ENCODE data around the gene PAQR8.

The PAQR8 gene

GRCh38 chr6:52365317-52365716, 3.4 kb downstream of the PAQR8 start:
- no peak overlapping the region for H3K9ac ChIP-seq (ENCODE audit: low read length)
- H4K20me1 ChIP-seq (ENCODE audit: low read depth, low read length): peaks cover 5% of the 10 kb centered on the region; the same call in 1 of the 2 replicates
- no peaks in the 10 kb centered on the region for H3K9me2 ChIP-seq (replicated peaks; ENCODE audit: insufficient read depth, low read length)
- H3K36me3 ChIP-seq (ENCODE audit: low read length): peaks cover 22% of the 10 kb centered on the region; the same call in 1 of the 2 replicates
- no peaks in the 10 kb centered on the region for H3K27me3 ChIP-seq (ENCODE audit: low read length)
- H3K4me2 ChIP-seq (ENCODE audit: low read depth, low read length, poor library complexity, severe bottlenecking): no peak overlapping the region
- H3K79me2 ChIP-seq (ENCODE audit: insufficient read depth, low read length): peaks cover 76% of the 10 kb centered on the region
- H2AFZ ChIP-seq (ENCODE audit: low read depth, low read length, severe bottlenecking): no peak overlapping the region
- TF ChIP-seq EZH2phosphoT487 (conservative IDR thresholded peaks at IDR 0.05; ENCODE audit: low read length) (no peak), CTCF (IDR thresholded peaks at IDR 0.05; ENCODE audit: insufficient read depth, low read length, poor library complexity, severe bottlenecking) (no peak)
- no peak overlapping the region for H3K27ac ChIP-seq (ENCODE audit: low read depth, low read length)
- peaks cover 11% of the 10 kb centered on the region for H3F3A ChIP-seq (ENCODE audit: insufficient read depth)
- H3K4me3 ChIP-seq (ENCODE audit: insufficient read depth, low read length, poor library complexity, severe bottlenecking): no peak overlapping the region
- H3K9me3 ChIP-seq (ENCODE audit: insufficient read depth, low read length): no peaks in the 10 kb centered on the region

GRCh38 chr6:52365866-52366540, 4.1 kb downstream of the PAQR8 start:
- Histone ChIP-seq H2AFZ (ENCODE audit: low read depth, low read length, severe bottlenecking) (no peak overlapping the region), H3F3A (ENCODE audit: insufficient read depth) (peaks cover 7% of the 10 kb centered on the region), H3K79me2 (ENCODE audit: insufficient read depth, low read length) (peaks cover 82% of the 10 kb centered on the region), H3K4me3 (ENCODE audit: insufficient read depth, low read length, poor library complexity, severe bottlenecking) (no peak overlapping the region), H3K27me3 (ENCODE audit: low read length) (no peaks in the 10 kb centered on the region), H4K20me1 (ENCODE audit: low read depth, low read length) (peaks cover 5% of the 10 kb centered on the region; the same call in 1 of the 2 replicates), H3K9ac (ENCODE audit: low read length) (no peak overlapping the region), H3K36me3 (ENCODE audit: low read length) (peaks cover 22% of the 10 kb centered on the region; the same call in 1 of the 2 replicates), H3K9me2 (replicated peaks; ENCODE audit: insufficient read depth, low read length) (no peaks in the 10 kb centered on the region), H3K27ac (ENCODE audit: low read depth, low read length) (no peak overlapping the region), H3K9me3 (ENCODE audit: insufficient read depth, low read length) (no peaks in the 10 kb centered on the region), H3K4me2 (ENCODE audit: low read depth, low read length, poor library complexity, severe bottlenecking) (no peak overlapping the region)
- TF ChIP-seq CTCF (IDR thresholded peaks at IDR 0.05; ENCODE audit: insufficient read depth, low read length, poor library complexity, severe bottlenecking) (no peak), EZH2phosphoT487 (conservative IDR thresholded peaks at IDR 0.05; ENCODE audit: low read length) (no peak)

- peaks cover 22% of the 10 kb centered on the region; the same call in 1 of the 2 replicates for H3K36me3 ChIP-seq (ENCODE audit: low read length)
These were observed 6.1 kb downstream of the PAQR8 start for GRCh38 chr6:52368002-52368401.

More at GRCh38 chr6:52368002-52368401, 6.1 kb downstream of the PAQR8 start:
- Histone ChIP-seq H3K27me3 (ENCODE audit: low read length) (no peaks in the 10 kb centered on the region), H3K4me2 (ENCODE audit: low read depth, low read length, poor library complexity, severe bottlenecking) (no peak overlapping the region), H3K4me3 (ENCODE audit: insufficient read depth, low read length, poor library complexity, severe bottlenecking) (no peak overlapping the region), H3K79me2 (ENCODE audit: insufficient read depth, low read length) (peaks cover 72% of the 10 kb centered on the region), H3K9me2 (replicated peaks; ENCODE audit: insufficient read depth, low read length) (no peaks in the 10 kb centered on the region), H3K9ac (ENCODE audit: low read length) (no peak overlapping the region), H4K20me1 (ENCODE audit: low read depth, low read length) (peaks cover 5% of the 10 kb centered on the region; the same call in 1 of the 2 replicates), H3F3A (ENCODE audit: insufficient read depth) (no peaks in the 10 kb centered on the region; the same call in 1 of the 2 replicates), H3K9me3 (ENCODE audit: insufficient read depth, low read length) (no peaks in the 10 kb centered on the region), H2AFZ (ENCODE audit: low read depth, low read length, severe bottlenecking) (no peak overlapping the region), H3K27ac (ENCODE audit: low read depth, low read length) (no peak overlapping the region)
- no peak for TF ChIP-seq CTCF (IDR thresholded peaks at IDR 0.05; ENCODE audit: insufficient read depth, low read length, poor library complexity, severe bottlenecking)
